Adrenal gland (tissue), 12 donors: ENCODE measurements around the gene SYNE4. TPM values are rescaled to one million over a fixed set of nuclear protein-coding genes. Genes with fewer than 3 reads are reported as not detected.

Experiments
- DNase-seq, 7 donors: peaks; one replicate each; pipeline ENCODE4 v3.0.0-alpha.2; 2019 to 2020
- H3K27ac ChIP-seq, 5 donors: fragments of 200-600 bp; sonication (generic) in 4 of 5; 1 replicate in 3 of 5; 2 replicates in 2 of 5; pipeline versions ENCODE4 v1.5.1 to v1.8.0; 2016 to 2020; ENCODE audit warnings: mild to moderate bottlenecking in 1 of 5
- H3K27me3 ChIP-seq: fragments of 200-600 bp; 2 replicates; pipeline ENCODE4 v1.8.0; 2021
- H3K36me3 ChIP-seq, 2 donors: fragments of 200-600 bp; replicated peaks in 1 of 2; 1 replicate in 1 of 2; 2 replicates in 1 of 2; pipeline versions ENCODE4 v1.5.1 to v1.8.0; 2018 to 2022
- H3K4me1 ChIP-seq, 2 donors: fragments of 200-600 bp; replicated peaks in 1 of 2; 1 replicate in 1 of 2; 2 replicates in 1 of 2; pipeline versions ENCODE4 v1.5.1 to v1.8.0; 2018 to 2021
- H3K4me3 ChIP-seq, 4 donors: fragments of 200-600 bp; sonication (generic) in 3 of 4; one replicate each; pipeline ENCODE4 v1.5.1; 2016 to 2018
- H3K9me3 ChIP-seq, 3 donors: fragments of 200-600 bp; sonication (generic) in 1 of 3; replicated peaks in 1 of 3; 1 replicate in 2 of 3; 2 replicates in 1 of 3; pipeline versions ENCODE4 v1.5.1 to v1.8.0; 2016 to 2021
- CTCF ChIP-seq, 6 experiments: fragments of 450-650 bp in 4 of 6; fragments of 200-600 bp in 2 of 6; sonication (generic) in 1 of 6; IDR thresholded peaks; 1 replicate in 5 of 6; 2 replicates in 1 of 6; pipeline versions ENCODE4 v1.5.1 to v1.8.0; 2016 to 2021; ENCODE audit warnings: antibody characterized with exemption in 6 of 6, mild to moderate bottlenecking in 2 of 6, moderate library complexity in 1 of 6
- POLR2A ChIP-seq, 2 donors: fragments of 450-650 bp; IDR thresholded peaks; one replicate each; pipeline ENCODE4 v1.6.1; 2017; ENCODE audit warnings: antibody characterized with exemption in 2 of 2, mild to moderate bottlenecking in 2 of 2, moderate library complexity in 1 of 2
- whole genome bisulfite sequencing, 4 donors: extraction: QIAGEN DNeasy Blood & Tissue Kit in 2 of 4; methylation state at CpG; one replicate each; pipeline versions ENCODE4 v1.1.5 to v1.1.7; 2013 to 2017; 5-methylcytosine and 5-hydroxymethylcytosine counted together
- intact Hi-C, 2 donors: fragments of 100-400 bp; cut with DNase I; formaldehyde crosslinking; loops; one replicate each; pipeline versions ENCODE4 v1.14.1 to v1.15.0; 2022 to 2023
- polyA plus RNA-seq, 3 donors: library from polyadenylated mRNA; stranded (reverse); fragments of 200-250 nt in 2 of 3; fragments of 350-450 nt in 1 of 3; fragmentation: Illumina TruSeq in 1 of 3; extraction: RNeasy Lipid Tissue Mini Kit (QIAGEN cat#74804) in 1 of 3; gene quantifications; one replicate each; pipeline ENCODE4 v1.2.3, GENCODE V29; 2013 to 2014
- total RNA-seq, 9 donors: library from RNA; depleted of rRNA in 4 of 9; stranded (reverse); fragments of >200 nt in 4 of 9; fragments of 120-200 nt in 1 of 9; fragmentation: NEBNext Ultra II Directional in 1 of 9; extraction: Animal tissue kit (Norgen Biotek cat#: 25700) in 1 of 9; gene quantifications; one replicate each; pipeline versions ENCODE4 v1.1.0 to v1.2.4, GENCODE V29; 2013 to 2023
- donor health status: healthy with polysubstance abuse.
- donor health status: Bipolar disorder and iron deficiency.
- donor health status: DM: yes; HTN: yes; CAD: no.
- donor health status: DM: no; HTN: no; CAD: no.
- donor health status: DM: no; HTN: no; CAD: no.
- donor health status: DM: yes; HTN: yes; CAD: no.

Gene SYNE4
- total and polyA plus RNA-seq, 12 donors, result 0.14 to 3.0 (median 0.46) TPM; not detected in 3

- DNase-seq, result no peak
- Histone ChIP-seq H3K4me3 (no peak overlapping the region), H3K27ac (no peak overlapping the region), H3K4me1 (peaks cover 21 to 24% of the 10 kb centered on the region in 2 donors), H3K9me3 (no peaks in the 10 kb centered on the region), H3K27me3 (no peaks in the 10 kb centered on the region), H3K36me3 (no peaks in the 10 kb centered on the region)
- WGBS, 4 donors, result 75 to 87% (median 84%) methylated on average over 7 of the region's 7 CpGs
- intact Hi-C loops, result no loop called here
- no peak for TF ChIP-seq CTCF (IDR thresholded peaks at IDR 0.05)
- no peak for TF ChIP-seq POLR2A (IDR thresholded peaks at IDR 0.05)
Observed at GRCh38 chr19:35991731-35992450, 16.7 kb downstream of the SYNE4 start.

- no peak for DNase-seq
- WGBS, 4 donors, result 75 to 77% (median 76%) methylated on average over 8 to 10 of the region's 10 CpGs
- Histone ChIP-seq H3K27ac (no peak overlapping the region), H3K36me3 (no peaks in the 10 kb centered on the region), H3K4me3 (no peak overlapping the region), H3K27me3 (peaks cover 7% of the 10 kb centered on the region), H3K4me1 (peaks cover 13 to 18% of the 10 kb centered on the region in 2 donors), H3K9me3 (no peaks in the 10 kb centered on the region)
- TF ChIP-seq CTCF (IDR thresholded peaks at IDR 0.05), result no peak
- no peak for TF ChIP-seq POLR2A (IDR thresholded peaks at IDR 0.05)
- intact Hi-C loops, result no loop called here
Observed at GRCh38 chr19:35990771-35991730, 17.6 kb downstream of the SYNE4 start.

- H3K36me3 ChIP-seq, result no peaks in the 10 kb centered on the region
- H3K27ac ChIP-seq, result no peak overlapping the region
- no peak for DNase-seq
- no peak overlapping the region for H3K4me3 ChIP-seq
- no peaks in the 10 kb centered on the region for H3K9me3 ChIP-seq
- 89 to 94% (median 90%) methylated on average over 4 of the region's 4 CpGs for WGBS, 4 donors
- H3K27me3 ChIP-seq, result peaks cover 9% of the 10 kb centered on the region
- peaks cover 7 to 11% of the 10 kb centered on the region in 2 donors for H3K4me1 ChIP-seq
- no peak for TF ChIP-seq POLR2A (IDR thresholded peaks at IDR 0.05)
- TF ChIP-seq CTCF (IDR thresholded peaks at IDR 0.05), result no peak
- intact Hi-C loops, result no loop called here
Observed at GRCh38 chr19:35990156-35990555, 18.5 kb downstream of the SYNE4 start.

- peaks cover 16% of the 10 kb centered on the region for H3K27me3 ChIP-seq
Observed at GRCh38 chr19:35988824-35989223, 19.8 kb downstream of the SYNE4 start.

More at GRCh38 chr19:35988824-35989223, 19.8 kb downstream of the SYNE4 start:
- 80 to 91% (median 87%) methylated on average over 3 of the region's 3 CpGs for WGBS, 4 donors
- Histone ChIP-seq H3K4me3 (no peak overlapping the region), H3K9me3 (no peaks in the 10 kb centered on the region), H3K27ac (no peak overlapping the region), H3K36me3 (no peaks in the 10 kb centered on the region), H3K4me1 (peaks cover 0 to 4% of the 10 kb centered on the region in 2 donors)
- intact Hi-C loops, result no loop called here
- TF ChIP-seq CTCF (IDR thresholded peaks at IDR 0.05) (no peak), POLR2A (IDR thresholded peaks at IDR 0.05) (no peak)
- DNase-seq, result no peak
